Astrocyte (in vitro differentiated cells and primary cell): ENCODE data around the gene EMD.

Experiments used
- CTCF ChIP-seq: IDR thresholded peaks from 2 replicates; pipeline ENCODE4 v1.5.1; 2011; ENCODE audit warnings: low read depth, mild to moderate bottlenecking, inconsistent platforms, low read length, moderate library complexity; ENCODE audit not compliant: insufficient read depth
- EZH2 ChIP-seq: IDR thresholded peaks from 2 replicates; pipeline ENCODE4 v1.6.1; 2012; ENCODE audit warnings: mild to moderate bottlenecking, low read length, inconsistent platforms; ENCODE audit not compliant: insufficient read depth

- TF ChIP-seq CTCF (no peak), EZH2 (no peak)
Measured at GRCh38 chrX:154371789-154372300, 7.2 kb upstream of the EMD start.
